Mesenchymal stem cell (in vitro differentiated cells and primary cell): Measurements from ENCODE around the gene AQP3.

Source experiments
- DNase-seq: peaks from one replicate; pipeline ENCODE4 v3.0.0-alpha.2; 2013
- H2AFZ ChIP-seq: one replicate; pipeline ENCODE4 v1.6.1; 2013; ENCODE audit warnings: low read depth, mild to moderate bottlenecking, control low read depth, inconsistent platforms, low read length, moderate library complexity
- H2AK5ac ChIP-seq: 2 replicates; pipeline ENCODE4 v1.6.1; 2013; ENCODE audit warnings: low read length, moderate library complexity, mild to moderate bottlenecking, inconsistent platforms; ENCODE audit not compliant: severe bottlenecking
- H2BK120ac ChIP-seq: one replicate; pipeline ENCODE4 v1.6.1; 2013; ENCODE audit warnings: low read depth, mild to moderate bottlenecking, inconsistent platforms, low read length, moderate library complexity
- H2BK12ac ChIP-seq, 2 experiments: one replicate each; pipeline ENCODE4 v1.6.1; 2013; ENCODE audit warnings: inconsistent platforms in 2 of 2, low read length in 2 of 2, mild to moderate bottlenecking in 2 of 2, moderate library complexity in 2 of 2, control low read depth in 1 of 2
- H2BK15ac ChIP-seq: one replicate; pipeline ENCODE4 v1.6.1; 2013; ENCODE audit warnings: mild to moderate bottlenecking, low read depth, inconsistent platforms; ENCODE audit not compliant: poor library complexity, severe bottlenecking
- H2BK5ac ChIP-seq: 2 replicates; pipeline ENCODE4 v1.6.1; 2013; ENCODE audit warnings: low read depth, mild to moderate bottlenecking, low read length, control low read depth, inconsistent platforms; ENCODE audit not compliant: poor library complexity, severe bottlenecking
- H3K14ac ChIP-seq, 2 experiments: one replicate each; pipeline ENCODE4 v1.6.1; 2013; ENCODE audit warnings: inconsistent platforms in 2 of 2, low read length in 2 of 2, control low read depth in 1 of 2, mild to moderate bottlenecking in 1 of 2, moderate library complexity in 1 of 2
- H3K18ac ChIP-seq, 2 experiments: one replicate each; pipeline ENCODE4 v1.6.1; 2013; ENCODE audit warnings: inconsistent platforms in 2 of 2, low read length in 2 of 2, control low read depth in 1 of 2, low read depth in 1 of 2, mild to moderate bottlenecking in 1 of 2
- H3K23ac ChIP-seq, 2 experiments: one replicate each; pipeline ENCODE4 v1.6.1; 2013; ENCODE audit warnings: inconsistent platforms in 2 of 2, low read length in 2 of 2, mild to moderate bottlenecking in 2 of 2, moderate library complexity in 2 of 2, control low read depth in 1 of 2
- H3K27ac ChIP-seq: 2 replicates; pipeline ENCODE4 v1.5.1; 2013; ENCODE audit warnings: mild to moderate bottlenecking, moderate library complexity, low read length, control low read depth, inconsistent platforms; ENCODE audit not compliant: poor library complexity, severe bottlenecking
- H3K27me3 ChIP-seq, 2 experiments: 2 replicates each; pipeline versions ENCODE4 v1.6.1 to v1.7.0; 2013; ENCODE audit warnings: low read length in 2 of 2, mild to moderate bottlenecking in 2 of 2, moderate library complexity in 2 of 2, control low read depth in 1 of 2, inconsistent platforms in 1 of 2; ENCODE audit not compliant: control insufficient read depth in 1 of 2, insufficient read depth in 1 of 2
- H3K36me3 ChIP-seq, 2 experiments: 2 replicates each; pipeline versions ENCODE4 v1.6.1 to v1.7.0; 2013; ENCODE audit warnings: low read length in 2 of 2, control low read depth in 1 of 2, inconsistent platforms in 1 of 2, low read depth in 1 of 2, mild to moderate bottlenecking in 1 of 2; ENCODE audit not compliant: insufficient read depth in 2 of 2, control insufficient read depth in 1 of 2
- H3K4ac ChIP-seq, 2 experiments: one replicate each; pipeline ENCODE4 v1.6.1; 2013; ENCODE audit warnings: inconsistent platforms in 2 of 2, low read length in 2 of 2, mild to moderate bottlenecking in 2 of 2, moderate library complexity in 2 of 2, control low read depth in 1 of 2, low read depth in 1 of 2
- H3K4me1 ChIP-seq: 2 replicates; pipeline ENCODE4 v1.6.1; 2013; ENCODE audit warnings: low read depth, low read length, control low read depth; ENCODE audit not compliant: control insufficient read depth, insufficient read depth
- H3K4me2 ChIP-seq: 2 replicates; pipeline ENCODE4 v1.6.1; 2013; ENCODE audit warnings: low read length, mild to moderate bottlenecking, inconsistent platforms; ENCODE audit not compliant: poor library complexity, severe bottlenecking
- H3K4me3 ChIP-seq, 2 experiments: 2 replicates each; pipeline versions ENCODE4 v1.5.1 to v1.7.0; 2013; ENCODE audit warnings: low read length in 2 of 2, mild to moderate bottlenecking in 2 of 2, control low read depth in 1 of 2, low read depth in 1 of 2; ENCODE audit not compliant: insufficient read depth in 1 of 2
- H3K79me1 ChIP-seq: replicated peaks from 2 replicates; pipeline ENCODE4 v1.6.1; 2013; ENCODE audit warnings: mild to moderate bottlenecking, control low read depth, low read length, inconsistent platforms; ENCODE audit not compliant: poor library complexity, severe bottlenecking
- H3K9ac ChIP-seq: 2 replicates; pipeline ENCODE4 v1.7.0; 2013; ENCODE audit warnings: mild to moderate bottlenecking, low read length, moderate library complexity
- H3K9me3 ChIP-seq: 2 replicates; pipeline ENCODE4 v1.7.0; 2013; ENCODE audit warnings: mild to moderate bottlenecking, low read length; ENCODE audit not compliant: control insufficient read depth
- H4K8ac ChIP-seq: one replicate; pipeline ENCODE4 v1.6.1; 2013; ENCODE audit warnings: inconsistent platforms, mild to moderate bottlenecking, low read length, moderate library complexity
- H4K91ac ChIP-seq: one replicate; pipeline ENCODE4 v1.6.1; 2013; ENCODE audit warnings: mild to moderate bottlenecking, low read length, inconsistent platforms
- WGBS: methylation state at CpG from one replicate; pipeline ENCODE4 v1.1.7; 2013; ENCODE audit warnings: mixed read lengths; 5-methylcytosine and 5-hydroxymethylcytosine counted together

The AQP3 gene

GRCh38 chr9:33480976-33481375 lies 33.6 kb upstream of the AQP3 start:
- no peaks in the 10 kb centered on the region for H3K4me1 ChIP-seq
- no peak overlapping the region for H3K4me3 ChIP-seq
- 97% methylated on average over 6 of the region's 6 CpGs for WGBS
- no peak overlapping the region for H3K4ac ChIP-seq
- no peak for DNase-seq
- H2BK15ac ChIP-seq, result no peak overlapping the region
- no peak overlapping the region for H2BK120ac ChIP-seq
- H4K8ac ChIP-seq, result no peak overlapping the region
- H3K36me3 ChIP-seq, result peaks cover 0 to 7% of the 10 kb centered on the region in 2 experiments
- H3K18ac ChIP-seq, result no peak overlapping the region
- no peak overlapping the region for H4K91ac ChIP-seq
- H2AFZ ChIP-seq, result no peak overlapping the region
- H3K27ac ChIP-seq, result no peak overlapping the region
- no peak overlapping the region for H2BK5ac ChIP-seq
- no peak overlapping the region for H2BK12ac ChIP-seq
- no peak overlapping the region for H3K9ac ChIP-seq
- no peaks in the 10 kb centered on the region for H3K27me3 ChIP-seq
- H3K14ac ChIP-seq, result no peak overlapping the region
- H3K79me1 ChIP-seq, result no peaks in the 10 kb centered on the region
- H2AK5ac ChIP-seq, result no peak overlapping the region
- H3K23ac ChIP-seq, result no peak overlapping the region
- no peak overlapping the region for H3K4me2 ChIP-seq
- no peaks in the 10 kb centered on the region for H3K9me3 ChIP-seq

GRCh38 chr9:33480106-33480505 lies 32.7 kb upstream of the AQP3 start:
- H3K36me3 ChIP-seq, result peaks cover 0 to 7% of the 10 kb centered on the region in 2 experiments
- no peak overlapping the region for H2BK12ac ChIP-seq
- H3K9ac ChIP-seq, result no peak overlapping the region
- H3K79me1 ChIP-seq, result no peaks in the 10 kb centered on the region
- no peak overlapping the region for H3K4ac ChIP-seq
- no peak overlapping the region for H3K23ac ChIP-seq
- H3K18ac ChIP-seq, result peak overlapping the region in 1 of 2 experiments; percentile 34
- no peak overlapping the region for H3K4me3 ChIP-seq
- no peak overlapping the region for H3K14ac ChIP-seq
- WGBS, result 84% methylated on average over 2 of the region's 2 CpGs
- H2BK15ac ChIP-seq, result no peak overlapping the region
- DNase-seq, result no peak
- no peak overlapping the region for H2BK120ac ChIP-seq
- no peak overlapping the region for H2AK5ac ChIP-seq
- H3K27ac ChIP-seq, result no peak overlapping the region
- H3K4me2 ChIP-seq, result no peak overlapping the region
- no peaks in the 10 kb centered on the region for H3K4me1 ChIP-seq
- H4K8ac ChIP-seq, result no peak overlapping the region
- no peak overlapping the region for H2BK5ac ChIP-seq
- H3K27me3 ChIP-seq, result no peaks in the 10 kb centered on the region
- H4K91ac ChIP-seq, result no peak overlapping the region
- no peak overlapping the region for H2AFZ ChIP-seq
- no peaks in the 10 kb centered on the region for H3K9me3 ChIP-seq

GRCh38 chr9:33476503-33476902 lies 29.1 kb upstream of the AQP3 start:
- no peak overlapping the region for H3K14ac ChIP-seq
- H3K27ac ChIP-seq, result no peak overlapping the region
- no peak overlapping the region for H3K4ac ChIP-seq
- no peak overlapping the region for H3K23ac ChIP-seq
- H4K91ac ChIP-seq, result no peak overlapping the region
- no peak overlapping the region for H2BK5ac ChIP-seq
- H3K36me3 ChIP-seq, result peaks cover 7 to 15% of the 10 kb centered on the region in 2 experiments
- H2AK5ac ChIP-seq, result no peak overlapping the region
- no peak overlapping the region for H2AFZ ChIP-seq
- peaks cover 12% of the 10 kb centered on the region for H3K4me1 ChIP-seq
- H3K18ac ChIP-seq, result no peak overlapping the region
- H2BK15ac ChIP-seq, result no peak overlapping the region
- no peak overlapping the region for H3K4me2 ChIP-seq
- H3K9me3 ChIP-seq, result no peaks in the 10 kb centered on the region
- no peak overlapping the region for H3K4me3 ChIP-seq
- no peak overlapping the region for H2BK12ac ChIP-seq
- peaks cover 9% of the 10 kb centered on the region for H3K79me1 ChIP-seq
- H2BK120ac ChIP-seq, result no peak overlapping the region
- no peaks in the 10 kb centered on the region for H3K27me3 ChIP-seq
- no peak for DNase-seq
- 98% methylated on average over 10 of the region's 10 CpGs for WGBS
- no peak overlapping the region for H3K9ac ChIP-seq
- H4K8ac ChIP-seq, result no peak overlapping the region

GRCh38 chr9:33475357-33475756 lies 28.0 kb upstream of the AQP3 start:
- Histone ChIP-seq H2AFZ (no peak overlapping the region), H3K4me2 (no peak overlapping the region), H2BK5ac (no peak overlapping the region), H3K18ac (no peak overlapping the region), H2BK12ac (no peak overlapping the region), H3K27ac (no peak overlapping the region), H3K79me1 (peaks cover 12% of the 10 kb centered on the region), H3K9me3 (no peaks in the 10 kb centered on the region), H3K23ac (no peak overlapping the region), H3K27me3 (no peaks in the 10 kb centered on the region), H3K36me3 (peaks cover 7 to 23% of the 10 kb centered on the region in 2 experiments), H3K14ac (no peak overlapping the region), H2BK15ac (no peak overlapping the region), H2BK120ac (no peak overlapping the region), H3K4me1 (peaks cover 12% of the 10 kb centered on the region), H3K4ac (no peak overlapping the region), H4K91ac (no peak overlapping the region), H2AK5ac (no peak overlapping the region), H4K8ac (no peak overlapping the region), H3K4me3 (no peak overlapping the region), H3K9ac (no peak overlapping the region)
- DNase-seq, result no peak
- WGBS, result no CpG with 5 or more reads among the region's 1 CpG
